Brain microvascular endothelial cell (primary cell): ENCODE data around the gene POU6F2.
A peak's percentile ranks its signal among the peaks of the same experiment; 100 is the strongest.

ENCODE experiments used
- DNase-seq: peaks from one replicate; pipeline ENCODE4 v3.0.0-alpha.2; 2020
- H3K27ac ChIP-seq: fragments of 250-450 bp; sonication (Bioruptor Pico); 2 replicates; pipeline ENCODE4 v1.5.1; 2020; ENCODE audit warnings: mild to moderate bottlenecking, moderate library complexity
- H3K27me3 ChIP-seq: fragments of 250-450 bp; sonication (Bioruptor Pico); replicated peaks from 2 replicates; pipeline ENCODE4 v1.5.1; 2020; ENCODE audit warnings: mild to moderate bottlenecking
- H3K36me3 ChIP-seq: fragments of 250-450 bp; sonication (Bioruptor Pico); replicated peaks from 2 replicates; pipeline ENCODE4 v1.5.1; 2020; ENCODE audit warnings: mild to moderate bottlenecking
- H3K4me3 ChIP-seq: 2 replicates; pipeline ENCODE4 v1.5.1; 2011; ENCODE audit warnings: low read depth, mild to moderate bottlenecking, control low read depth, low read length, moderate library complexity
- CTCF ChIP-seq: IDR thresholded peaks from 2 replicates; pipeline ENCODE4 v1.5.1; 2011; ENCODE audit warnings: low read depth, mild to moderate bottlenecking, moderate library complexity, low read length, control low read depth, inconsistent platforms; ENCODE audit errors: missing control alignments
- in situ Hi-C: cut with HindIII; loops from 2 replicates; pipeline ENCODE4 v1.10.0; 2017; ENCODE audit warnings: low sequenced_read_pairs, low pct_ligation_motif_present

The POU6F2 gene

DNA sequence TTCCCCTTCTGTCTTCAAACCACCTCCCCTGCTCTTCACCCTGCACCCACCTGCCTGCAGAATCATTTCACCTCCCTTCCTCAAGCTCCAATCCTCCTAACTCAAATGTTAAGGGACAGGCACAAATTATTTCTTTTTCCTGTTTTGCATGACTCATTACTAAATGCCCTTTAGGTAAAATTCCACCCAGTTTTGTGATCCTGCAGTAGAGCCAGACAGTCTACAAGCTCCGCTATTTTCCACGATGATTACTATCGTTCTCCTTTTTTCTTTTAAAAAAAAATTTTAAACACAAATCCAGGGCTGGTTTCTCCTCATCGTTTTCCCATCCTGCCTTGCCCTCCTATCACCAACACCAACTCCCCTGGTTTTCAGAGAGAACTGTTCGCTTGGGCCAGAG lies 401.7 kb downstream of the POU6F2 start:
- Histone ChIP-seq H3K27ac (no peak overlapping the region), H3K27me3 (no peaks in the 10 kb centered on the region), H3K36me3 (no peaks in the 10 kb centered on the region), H3K4me3 (no peak overlapping the region)
- TF ChIP-seq CTCF = no peak
- in situ Hi-C loops = no loop called here
- DNase-seq = no peak

GRCh38 chr7:39383136-39383535 lies 405.4 kb downstream of the POU6F2 start:
- no peak for TF ChIP-seq CTCF
- H3K36me3 ChIP-seq = no peaks in the 10 kb centered on the region
- DNase-seq = peak; percentile 5
- H3K27me3 ChIP-seq = no peaks in the 10 kb centered on the region
- in situ Hi-C loops = no loop called here
- H3K4me3 ChIP-seq = no peak overlapping the region
- H3K27ac ChIP-seq = no peak overlapping the region

- in situ Hi-C loops = no loop called here
- Histone ChIP-seq H3K27me3 (no peaks in the 10 kb centered on the region), H3K4me3 (no peak overlapping the region), H3K27ac (no peak overlapping the region), H3K36me3 (no peaks in the 10 kb centered on the region)
- TF ChIP-seq CTCF = no peak
- no peak for DNase-seq
Observed at GRCh38 chr7:39384386-39384785, 406.7 kb downstream of the POU6F2 start.

DNA sequence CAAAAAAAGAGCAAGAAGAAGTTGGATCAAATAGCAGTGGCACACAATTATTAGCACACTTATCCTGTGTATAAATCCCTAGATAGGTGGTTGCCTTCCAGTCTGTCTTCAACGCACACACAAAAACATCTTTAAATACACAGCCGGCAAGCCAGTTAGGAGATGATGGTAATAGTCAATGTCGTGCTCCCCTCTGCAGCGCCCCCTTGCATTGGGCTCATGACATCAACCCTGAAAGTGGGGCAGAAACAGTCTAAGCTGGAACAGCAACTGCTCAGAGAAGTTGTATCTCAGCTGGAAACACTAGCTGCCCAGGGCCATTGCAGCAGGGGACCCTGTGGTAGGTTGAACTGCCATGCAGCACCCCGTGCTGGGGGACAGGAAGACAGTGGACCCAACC lies 409.0 kb downstream of the POU6F2 start:
- Histone ChIP-seq H3K4me3 (no peak overlapping the region), H3K27ac (no peak overlapping the region), H3K27me3 (no peaks in the 10 kb centered on the region), H3K36me3 (no peaks in the 10 kb centered on the region)
- TF ChIP-seq CTCF = peak; percentile 6
- no peak for DNase-seq
- in situ Hi-C loops = no loop called here

- Histone ChIP-seq H3K27ac (no peak overlapping the region), H3K4me3 (no peak overlapping the region), H3K27me3 (no peaks in the 10 kb centered on the region), H3K36me3 (no peaks in the 10 kb centered on the region)
- in situ Hi-C loops = no loop called here
- no peak for DNase-seq
- TF ChIP-seq CTCF = no peak
Observed at GRCh38 chr7:39392151-39392550, 414.4 kb downstream of the POU6F2 start.

DNA sequence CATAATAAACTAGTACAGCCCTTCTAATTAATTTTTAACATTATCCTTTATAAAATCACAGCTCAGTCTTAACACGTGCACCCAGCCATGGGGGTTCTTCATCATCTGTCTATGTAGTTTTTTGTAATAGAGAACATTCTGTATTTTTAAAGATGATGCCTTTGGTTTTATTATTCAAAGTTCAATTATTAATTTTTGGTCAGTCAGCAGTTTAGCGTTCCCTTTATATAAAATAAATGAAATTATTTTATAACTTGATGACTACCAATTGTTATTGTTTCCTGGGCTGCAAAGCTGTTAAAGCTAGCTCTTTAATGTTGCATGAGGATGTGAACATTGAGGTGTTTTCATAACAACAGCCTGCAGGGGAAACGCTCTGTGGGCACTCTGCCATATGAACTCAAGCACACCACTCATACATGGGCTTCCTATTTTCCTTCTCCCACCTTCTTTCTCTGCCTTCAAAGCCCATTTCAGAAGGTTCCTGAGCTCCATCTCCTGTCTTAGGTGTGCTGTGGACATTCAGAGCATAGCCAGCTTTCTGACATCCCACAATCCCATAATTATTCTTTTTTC lies 416.5 kb downstream of the POU6F2 start:
- Histone ChIP-seq H3K4me3 (no peak overlapping the region), H3K27me3 (no peaks in the 10 kb centered on the region), H3K27ac (no peak overlapping the region), H3K36me3 (no peaks in the 10 kb centered on the region)
- in situ Hi-C loops = no loop called here
- DNase-seq = no peak
- no peak for TF ChIP-seq CTCF
